Adrenal gland (tissue), 12 donors: Measurements from ENCODE around the gene ZFAND6. TPM values are rescaled to one million over a fixed set of nuclear protein-coding genes. Genes with fewer than 3 reads are reported as not detected.

Experiments used
- DNase-seq, 7 donors: peaks; one replicate each; pipeline ENCODE4 v3.0.0-alpha.2; 2019 to 2020
- H3K27ac ChIP-seq, 5 donors: fragments of 200-600 bp; sonication (generic) in 4 of 5; 1 replicate in 3 of 5; 2 replicates in 2 of 5; pipeline versions ENCODE4 v1.5.1 to v1.8.0; 2016 to 2020; ENCODE audit warnings: mild to moderate bottlenecking in 1 of 5
- H3K27me3 ChIP-seq: fragments of 200-600 bp; 2 replicates; pipeline ENCODE4 v1.8.0; 2021
- H3K36me3 ChIP-seq, 2 donors: fragments of 200-600 bp; replicated peaks in 1 of 2; 1 replicate in 1 of 2; 2 replicates in 1 of 2; pipeline versions ENCODE4 v1.5.1 to v1.8.0; 2018 to 2022
- H3K4me1 ChIP-seq, 2 donors: fragments of 200-600 bp; replicated peaks in 1 of 2; 1 replicate in 1 of 2; 2 replicates in 1 of 2; pipeline versions ENCODE4 v1.5.1 to v1.8.0; 2018 to 2021
- H3K4me3 ChIP-seq, 4 donors: fragments of 200-600 bp; sonication (generic) in 3 of 4; one replicate each; pipeline ENCODE4 v1.5.1; 2016 to 2018
- H3K9me3 ChIP-seq, 3 donors: fragments of 200-600 bp; sonication (generic) in 1 of 3; replicated peaks in 1 of 3; 1 replicate in 2 of 3; 2 replicates in 1 of 3; pipeline versions ENCODE4 v1.5.1 to v1.8.0; 2016 to 2021
- CTCF ChIP-seq, 6 experiments: fragments of 450-650 bp in 4 of 6; fragments of 200-600 bp in 2 of 6; sonication (generic) in 1 of 6; IDR thresholded peaks; 1 replicate in 5 of 6; 2 replicates in 1 of 6; pipeline versions ENCODE4 v1.5.1 to v1.8.0; 2016 to 2021; ENCODE audit warnings: antibody characterized with exemption in 6 of 6, mild to moderate bottlenecking in 2 of 6, moderate library complexity in 1 of 6
- POLR2A ChIP-seq, 2 donors: fragments of 450-650 bp; IDR thresholded peaks; one replicate each; pipeline ENCODE4 v1.6.1; 2017; ENCODE audit warnings: antibody characterized with exemption in 2 of 2, mild to moderate bottlenecking in 2 of 2, moderate library complexity in 1 of 2
- WGBS, 4 donors: extraction: QIAGEN DNeasy Blood & Tissue Kit in 2 of 4; methylation state at CpG; one replicate each; pipeline versions ENCODE4 v1.1.5 to v1.1.7; 2013 to 2017; 5-methylcytosine and 5-hydroxymethylcytosine counted together
- intact Hi-C, 2 donors: fragments of 100-400 bp; cut with DNase I; formaldehyde crosslinking; loops; one replicate each; pipeline versions ENCODE4 v1.14.1 to v1.15.0; 2022 to 2023
- polyA plus RNA-seq, 3 donors: library from polyadenylated mRNA; stranded (reverse); fragments of 200-250 nt in 2 of 3; fragments of 350-450 nt in 1 of 3; fragmentation: Illumina TruSeq in 1 of 3; extraction: RNeasy Lipid Tissue Mini Kit (QIAGEN cat#74804) in 1 of 3; gene quantifications; one replicate each; pipeline ENCODE4 v1.2.3, GENCODE V29; 2013 to 2014
- total RNA-seq, 9 donors: library from RNA; depleted of rRNA in 4 of 9; stranded (reverse); fragments of >200 nt in 4 of 9; fragments of 120-200 nt in 1 of 9; fragmentation: NEBNext Ultra II Directional in 1 of 9; extraction: Animal tissue kit (Norgen Biotek cat#: 25700) in 1 of 9; gene quantifications; one replicate each; pipeline versions ENCODE4 v1.1.0 to v1.2.4, GENCODE V29; 2013 to 2023
- donor health status: healthy with polysubstance abuse.
- donor health status: Bipolar disorder and iron deficiency.
- donor health status: DM: yes; HTN: yes; CAD: no.
- donor health status: DM: no; HTN: no; CAD: no.
- donor health status: DM: no; HTN: no; CAD: no.
- donor health status: DM: yes; HTN: yes; CAD: no.

The ZFAND6 gene
- total and polyA plus RNA-seq, 12 donors, result 46.5 to 197 (median 105) TPM

- peaks cover 7 to 18% of the 10 kb centered on the region in 2 donors for H3K4me1 ChIP-seq
- H3K4me3 ChIP-seq, result no peak overlapping the region
- no peaks in the 10 kb centered on the region for H3K9me3 ChIP-seq
- H3K27me3 ChIP-seq, result no peaks in the 10 kb centered on the region
- no peak for DNase-seq
- TF ChIP-seq POLR2A (IDR thresholded peaks at IDR 0.05) (no peak), CTCF (IDR thresholded peaks at IDR 0.05) (no peak)
- peaks cover 0 to 29% of the 10 kb centered on the region in 2 donors for H3K36me3 ChIP-seq
- intact Hi-C loops, result loop anchor here in 1 of 2 donors (10.0 kb wide), 1 partner anchor 107 kb away; no protein-coding TSS in a partner anchor
- 61 to 84% (median 70%) methylated on average over 3 to 4 of the region's 4 CpGs for WGBS, 4 donors
- H3K27ac ChIP-seq, result peak overlapping the region in 2 of 5 donors; percentile 6 to 8
Observed at GRCh38 chr15:80171787-80172186, 112.3 kb downstream of the ZFAND6 start.

- Histone ChIP-seq H3K4me1 (peaks cover 7 to 18% of the 10 kb centered on the region in 2 donors), H3K36me3 (peaks cover 0 to 29% of the 10 kb centered on the region in 2 donors), H3K4me3 (no peak overlapping the region), H3K27me3 (no peaks in the 10 kb centered on the region), H3K9me3 (no peaks in the 10 kb centered on the region), H3K27ac (peak overlapping the region in 3 of 5 donors; percentile 53 to 93 (median 89))
- 68 to 89% (median 87%) methylated on average over 8 of the region's 8 CpGs for whole genome bisulfite sequencing, 4 donors
- DNase-seq, result no peak
- no peak for TF ChIP-seq CTCF (IDR thresholded peaks at IDR 0.05)
- no peak for TF ChIP-seq POLR2A (IDR thresholded peaks at IDR 0.05)
- intact Hi-C loops, result loop anchor here in 1 of 2 donors (10.0 kb wide), 1 partner anchor 108 kb away; no protein-coding TSS in a partner anchor
Observed at GRCh38 chr15:80172401-80172800, 112.9 kb downstream of the ZFAND6 start.

GRCh38 chr15:80173022-80173759 lies 113.7 kb downstream of the ZFAND6 start:
- H3K4me1 ChIP-seq, result peaks cover 7 to 18% of the 10 kb centered on the region in 2 donors
- DNase-seq, result peak; percentile 64 to 91 (median 77)
- no peaks in the 10 kb centered on the region for H3K27me3 ChIP-seq
- H3K4me3 ChIP-seq, result no peak overlapping the region
- H3K9me3 ChIP-seq, result no peaks in the 10 kb centered on the region
- peak overlapping the region; percentile 64 to 93 (median 89) for H3K27ac ChIP-seq
- peaks cover 0 to 30% of the 10 kb centered on the region in 2 donors for H3K36me3 ChIP-seq
- no peak for TF ChIP-seq POLR2A (IDR thresholded peaks at IDR 0.05)
- peak; percentile 38 to 79 (median 68) for TF ChIP-seq CTCF (IDR thresholded peaks at IDR 0.05)
- intact Hi-C loops, result loop anchor here in 1 of 2 donors (10.0 kb wide), 1 partner anchor 108 kb away; no protein-coding TSS in a partner anchor
- 66 to 70% (median 67%) methylated on average over 5 to 10 of the region's 10 CpGs for WGBS, 4 donors

- peak overlapping the region; percentile 64 to 93 (median 89) for H3K27ac ChIP-seq
- H3K9me3 ChIP-seq, result no peaks in the 10 kb centered on the region
- intact Hi-C loops, result loop anchor here in 1 of 2 donors (10.0 kb wide), 1 partner anchor 109 kb away; no protein-coding TSS in a partner anchor
- peak; percentile 77 to 92 (median 89) for DNase-seq
- H3K27me3 ChIP-seq, result no peaks in the 10 kb centered on the region
- TF ChIP-seq POLR2A (IDR thresholded peaks at IDR 0.05), result peak in 1 of 2 donors; percentile 28
- TF ChIP-seq CTCF (IDR thresholded peaks at IDR 0.05), result no peak
- 54 to 58% (median 55%) methylated on average over 11 of the region's 11 CpGs for WGBS, 4 donors
- H3K4me1 ChIP-seq, result peaks cover 7 to 19% of the 10 kb centered on the region in 2 donors
- no peak overlapping the region for H3K4me3 ChIP-seq
- peaks cover 0 to 20% of the 10 kb centered on the region in 2 donors for H3K36me3 ChIP-seq
Observed at GRCh38 chr15:80174017-80174746, 114.7 kb downstream of the ZFAND6 start.
